HG03442 (cell line): Measurements from ENCODE around the gene SMURF1.

ENCODE experiments used
- ATAC-seq: cut with Tn5 transposase; IDR thresholded peaks from one replicate; pipeline ENCODE4 v1.9.1; 2021; ENCODE audit warnings: mild to moderate bottlenecking, moderate library complexity; ENCODE audit not compliant: unreplicated experiment

The SMURF1 gene

DNA sequence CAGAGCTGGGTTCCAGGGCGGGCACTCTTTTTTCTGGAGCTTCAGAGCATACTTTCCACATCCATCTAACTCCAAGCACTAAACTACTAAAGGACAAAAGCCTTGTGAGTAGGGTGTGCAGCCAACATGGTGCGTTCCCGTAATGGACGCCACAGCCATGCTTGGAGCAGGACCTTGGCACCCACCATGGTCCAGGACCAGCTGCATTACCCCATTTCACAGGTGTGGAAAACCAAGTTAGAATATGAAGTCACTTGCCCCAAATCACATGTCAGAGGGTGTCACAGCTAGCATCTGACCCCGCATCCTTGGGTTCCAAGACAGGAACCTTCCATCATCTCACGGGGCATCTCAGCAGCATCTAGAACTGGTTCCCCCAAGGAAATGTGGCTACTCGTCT is 112.4 kb downstream of the SMURF1 start:
- ATAC-seq: no peak

GRCh38 chr7:99030951-99031350 is 113.0 kb downstream of the SMURF1 start:
- no peak for ATAC-seq

- ATAC-seq: no peak
Measured at GRCh38 chr7:99030457-99030856, 113.5 kb downstream of the SMURF1 start.

GRCh38 chr7:99029466-99030435 is 114.2 kb downstream of the SMURF1 start:
- ATAC-seq: no peak

DNA sequence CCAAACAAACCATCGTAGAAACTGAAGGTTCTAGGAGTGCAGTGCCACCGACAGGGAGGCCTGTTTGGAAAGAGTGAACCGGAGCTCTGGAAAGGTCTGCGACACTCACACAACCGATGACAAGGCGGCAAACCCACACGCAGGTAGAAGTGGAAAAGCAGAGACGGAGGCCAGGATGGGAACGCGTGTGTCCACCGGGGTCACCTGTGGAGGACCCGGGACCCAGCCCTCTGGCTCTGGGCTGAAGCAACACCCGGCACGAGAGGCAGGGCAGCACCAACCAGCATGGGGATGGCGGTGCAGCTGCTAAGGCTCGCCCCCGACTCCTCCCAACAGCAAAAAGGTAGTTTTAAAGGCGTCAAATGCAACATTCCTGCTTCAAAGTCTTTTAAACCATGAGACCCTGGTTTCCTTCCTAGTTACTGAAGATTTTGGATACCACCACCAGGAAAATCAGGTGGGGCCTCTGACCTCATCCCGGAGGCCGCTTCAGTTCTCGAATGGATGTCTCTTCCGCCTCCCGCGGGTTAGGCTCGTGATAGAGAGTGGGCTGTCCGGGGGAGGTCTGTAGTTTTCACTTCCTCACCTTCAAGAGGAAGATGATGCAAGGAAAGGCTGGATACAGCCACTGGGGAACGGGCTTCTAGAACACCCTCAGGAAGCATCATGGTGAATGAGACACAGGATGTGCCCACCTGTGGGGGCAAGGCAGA is 115.5 kb downstream of the SMURF1 start:
- ATAC-seq: no peak

DNA sequence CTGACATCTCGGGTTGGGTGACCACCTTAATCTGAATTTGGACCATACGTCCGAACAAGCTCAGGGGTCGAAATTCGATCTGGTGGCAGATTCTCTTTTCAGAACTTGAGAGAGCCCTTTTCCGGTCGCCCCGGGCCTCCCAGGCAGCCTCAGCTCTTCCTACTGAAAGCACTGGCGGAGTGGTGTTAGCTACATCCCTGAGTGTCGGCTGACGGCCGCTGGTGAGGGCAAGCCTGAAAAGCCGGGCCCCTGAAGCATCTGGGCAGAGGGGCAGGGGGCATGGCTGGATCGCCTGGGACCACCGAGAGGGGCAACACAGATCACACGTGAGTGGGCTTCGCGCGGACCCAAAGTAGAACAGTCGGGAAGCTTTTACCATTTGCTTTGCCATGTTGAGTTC is 116.1 kb downstream of the SMURF1 start:
- ATAC-seq: no peak

DNA sequence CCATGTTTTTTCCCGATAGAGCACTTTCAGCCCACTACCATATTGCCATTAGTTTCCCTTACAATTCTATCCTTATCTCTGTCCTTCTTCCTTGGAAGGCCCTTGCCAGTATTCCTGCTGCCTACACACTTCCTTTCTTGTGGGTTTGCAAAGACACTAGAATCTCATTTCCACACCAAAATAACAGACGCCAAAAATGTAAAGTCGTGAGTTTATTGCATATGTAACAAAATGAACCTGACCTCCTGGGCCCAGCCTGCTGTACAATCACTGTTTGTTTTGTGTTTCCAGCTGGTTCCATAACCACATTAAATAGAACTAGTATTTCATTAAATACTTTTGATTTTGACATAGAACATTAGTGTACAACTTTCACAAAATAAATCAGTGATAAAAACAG is 116.7 kb downstream of the SMURF1 start:
- ATAC-seq: no peak

DNA sequence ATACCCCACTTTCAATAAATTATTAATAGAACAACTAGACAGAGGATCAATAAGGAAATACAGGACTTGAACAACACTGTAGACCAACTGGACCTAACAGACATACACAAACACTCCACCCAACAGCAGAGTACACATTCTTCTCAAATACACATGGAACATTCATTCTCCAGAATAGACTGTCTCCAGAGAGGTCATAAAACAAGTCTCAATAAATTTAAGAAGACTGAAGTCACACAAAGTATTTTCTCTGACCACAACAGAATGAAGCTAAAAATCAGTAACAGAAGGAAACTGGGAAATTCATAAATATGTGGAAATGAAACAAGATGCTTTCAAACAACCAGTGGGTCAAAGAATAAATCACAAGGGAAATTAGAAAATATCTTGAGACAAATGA is 119.8 kb downstream of the SMURF1 start:
- ATAC-seq: no peak

GRCh38 chr7:99021941-99022560 is 121.9 kb downstream of the SMURF1 start:
- ATAC-seq: no peak

DNA sequence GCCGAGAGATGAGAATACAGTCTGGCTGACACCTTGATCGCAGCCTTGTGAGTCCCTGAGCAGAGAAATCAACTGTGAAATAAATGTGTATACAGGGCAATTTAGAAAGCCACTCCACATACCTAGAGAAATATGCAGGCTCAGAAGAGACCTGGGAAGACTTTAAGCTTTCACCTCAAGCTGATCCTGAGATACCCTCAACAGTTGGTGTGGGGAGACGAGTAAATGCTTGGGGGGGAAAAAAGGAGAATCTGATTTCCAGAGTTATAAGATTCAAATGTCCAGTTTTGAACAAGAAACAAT is 123.5 kb downstream of the SMURF1 start:
- no peak for ATAC-seq

DNA sequence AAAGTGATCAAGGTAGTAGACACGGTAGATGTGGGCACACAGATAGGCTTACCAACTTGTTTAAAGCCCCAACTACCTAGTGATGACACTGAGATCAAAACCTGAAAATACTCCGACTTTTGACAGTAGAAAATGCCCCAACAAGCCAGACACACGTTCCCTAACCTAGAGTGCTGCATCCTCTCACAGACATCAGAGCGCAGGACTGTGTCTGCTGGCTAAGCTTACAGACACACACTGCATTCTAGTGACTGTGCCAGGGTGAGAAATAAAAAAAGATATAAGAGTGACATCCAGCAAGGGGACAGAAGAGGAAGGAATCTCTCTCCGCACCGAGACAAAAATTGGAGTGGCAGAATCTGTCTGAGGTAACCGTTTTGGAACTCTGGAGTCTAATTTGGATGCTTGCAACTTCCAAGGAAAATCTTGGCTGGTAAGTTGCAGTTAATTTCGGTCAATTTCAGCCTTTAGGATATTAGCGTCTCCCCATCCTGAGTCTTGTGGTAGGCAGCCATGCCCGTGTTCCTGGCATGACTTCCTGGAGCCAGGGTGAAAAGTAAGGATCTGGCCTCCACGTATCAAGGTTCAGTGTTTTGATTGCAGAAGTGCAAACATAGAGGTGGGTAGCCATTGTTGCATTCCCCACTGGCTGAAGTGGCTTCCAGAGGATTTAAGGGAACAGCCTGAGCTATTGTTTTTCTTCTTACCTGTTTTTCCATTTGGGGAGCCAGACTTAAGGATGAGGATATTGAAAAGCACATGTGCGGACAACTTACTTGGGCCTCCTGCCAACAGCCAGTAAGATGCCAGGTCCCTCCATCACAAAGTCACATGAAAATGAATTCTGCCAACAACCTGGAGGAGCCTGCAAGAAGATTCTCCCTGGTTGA is 124.1 kb downstream of the SMURF1 start:
- no peak for ATAC-seq

- ATAC-seq: no peak
Measured at GRCh38 chr7:99016196-99016595, 127.7 kb downstream of the SMURF1 start.

GRCh38 chr7:99014113-99014985 is 129.6 kb downstream of the SMURF1 start:
- no peak for ATAC-seq

DNA sequence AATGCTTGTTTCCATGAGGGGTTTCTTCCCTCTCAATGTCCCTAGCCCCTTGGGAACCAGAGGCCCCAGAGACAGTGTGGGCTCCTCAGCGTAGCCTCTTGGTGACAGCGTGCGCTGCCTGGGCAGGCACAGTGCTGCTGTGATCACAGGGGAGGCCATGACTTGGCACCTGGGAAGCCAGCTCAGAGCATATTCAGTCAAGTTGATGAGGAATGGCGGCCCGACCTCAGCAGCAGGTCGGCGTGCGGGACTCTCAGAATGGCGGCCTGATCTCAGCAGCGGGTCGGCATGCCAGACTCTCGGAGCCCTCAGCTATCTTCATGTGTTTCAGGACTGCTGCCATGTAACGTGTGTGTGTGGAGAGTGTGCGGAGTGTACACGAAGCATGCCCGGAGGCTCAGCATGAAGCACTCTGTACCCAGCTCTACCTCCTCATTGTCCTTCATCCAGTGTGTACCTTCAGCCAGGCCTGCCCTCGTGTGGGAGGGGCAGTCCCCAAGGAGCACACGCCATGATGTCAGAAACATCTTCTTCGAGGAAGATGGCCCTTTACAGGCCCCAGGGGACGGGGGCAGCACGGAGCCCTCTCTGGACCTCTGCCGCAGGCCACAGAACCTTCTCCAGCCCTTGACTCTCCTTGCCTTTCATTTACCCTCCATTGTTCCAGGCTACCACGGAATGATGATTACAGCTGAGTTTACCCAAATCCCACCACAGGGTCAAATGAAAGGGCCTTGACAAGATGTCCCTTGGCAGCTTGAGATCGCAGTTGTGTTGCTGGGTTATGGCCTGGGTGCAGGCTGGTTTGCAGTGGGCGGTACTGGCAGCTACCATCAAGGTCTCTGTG is 130.4 kb downstream of the SMURF1 start:
- ATAC-seq: no peak

DNA sequence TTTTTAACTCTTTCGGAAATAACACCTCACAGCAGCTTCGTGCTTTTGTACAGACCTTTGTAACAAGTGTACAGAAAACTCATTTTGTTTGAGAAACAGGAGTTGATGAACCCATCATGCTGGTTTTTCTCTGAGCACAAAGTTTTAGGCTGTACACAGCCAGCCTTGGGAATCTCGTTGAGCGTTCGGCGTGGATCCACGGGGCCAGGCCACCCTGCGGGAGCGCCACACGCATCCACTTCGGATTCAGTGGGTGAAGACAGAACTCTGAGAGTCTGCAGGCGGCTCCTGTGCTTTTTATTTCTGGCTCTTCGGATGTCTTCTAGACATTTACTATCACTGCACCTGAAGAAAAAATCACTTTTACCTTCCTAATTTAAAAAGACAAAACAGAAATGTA is 131.2 kb downstream of the SMURF1 start:
- no peak for ATAC-seq

DNA sequence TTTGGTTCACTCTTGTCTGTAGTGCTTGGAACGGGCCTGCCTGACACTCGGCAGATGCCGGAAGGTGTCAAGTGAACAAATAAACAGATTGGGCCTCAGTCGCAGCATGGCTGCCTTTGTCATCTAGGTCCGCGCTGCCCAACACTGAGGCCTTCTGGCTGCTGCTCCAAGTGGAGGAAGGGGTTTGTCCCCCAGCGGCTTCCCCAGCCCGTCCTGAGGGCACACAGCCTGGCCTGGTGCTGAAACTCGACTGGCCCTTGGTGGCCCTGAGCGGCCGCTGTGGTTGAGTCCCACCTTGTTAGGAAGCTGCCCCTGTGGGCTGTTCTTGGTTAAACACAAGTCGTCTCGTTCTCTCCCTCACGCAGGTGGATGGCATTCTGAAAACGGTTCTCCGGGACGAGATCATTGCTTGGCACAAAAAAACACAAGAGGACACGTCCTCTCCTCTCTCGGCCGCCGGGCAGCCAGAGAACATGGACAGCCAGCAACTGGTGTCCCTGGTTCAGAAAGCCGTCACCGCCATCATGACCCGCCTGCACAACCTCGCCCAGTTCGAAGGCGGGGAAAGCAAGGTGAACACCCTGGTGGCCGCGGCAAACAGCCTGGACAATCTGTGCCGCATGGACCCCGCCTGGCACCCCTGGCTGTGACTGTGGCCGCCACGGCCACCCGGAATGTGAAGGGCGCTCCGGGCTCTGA is 132.1 kb downstream of the SMURF1 start:
- no peak for ATAC-seq

DNA sequence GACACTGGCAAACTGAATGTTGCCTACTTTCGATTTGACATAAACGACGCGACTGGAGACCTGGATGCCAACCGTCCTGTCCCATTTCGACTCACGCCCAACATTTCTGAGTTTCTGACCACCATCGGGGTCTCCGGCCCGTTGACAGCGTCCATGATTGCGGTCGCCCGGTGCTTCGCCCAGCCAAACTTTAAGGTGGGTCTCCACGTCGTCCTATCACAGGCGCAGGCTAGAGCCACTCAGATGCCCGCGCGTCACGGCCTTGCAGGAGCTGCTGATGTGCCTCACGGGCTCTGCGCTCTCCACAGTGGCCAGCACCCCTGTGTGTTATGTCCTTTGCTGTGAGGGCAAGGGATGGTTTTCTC is 132.6 kb downstream of the SMURF1 start:
- no peak for ATAC-seq

GRCh38 chr7:99010281-99010680 is 133.6 kb downstream of the SMURF1 start:
- no peak for ATAC-seq
